HL-60 (cell line): ENCODE data around the gene NCAPG2.

ENCODE experiments used
- DNase-seq, 2 experiments: peaks; one replicate each; pipeline ENCODE4 v3.0.0-alpha.2; 2010 to 2020; ENCODE audit warnings: low read depth in 1 of 2, low spot score in 1 of 2
- H3K27ac ChIP-seq: fragments of 250-450 bp; sonication (Bioruptor Pico); replicated peaks from 2 replicates; pipeline ENCODE4 v1.5.1; 2020; ENCODE audit warnings: mild to moderate bottlenecking, moderate library complexity
- H3K27me3 ChIP-seq: fragments of 250-450 bp; sonication (Bioruptor Pico); 2 replicates; pipeline ENCODE4 v1.5.1; 2021; ENCODE audit warnings: mild to moderate bottlenecking, moderate library complexity; ENCODE audit not compliant: insufficient read depth, poor library complexity, severe bottlenecking
- H3K4me3 ChIP-seq: replicated peaks from 2 replicates; pipeline ENCODE4 v1.5.1; 2011; ENCODE audit warnings: mild to moderate bottlenecking, control low read depth, low read length; ENCODE audit not compliant: insufficient read depth
- CTCF ChIP-seq: IDR thresholded peaks from one replicate; pipeline ENCODE4 v1.5.1; 2011; ENCODE audit warnings: low read length, control low read depth, inconsistent platforms; ENCODE audit not compliant: insufficient read depth
- GABPA ChIP-seq: IDR thresholded peaks from 2 replicates; pipeline ENCODE4 v1.6.1; 2012; ENCODE audit warnings: low read depth
- POLR2AphosphoS5 ChIP-seq: IDR thresholded peaks from 2 replicates; pipeline ENCODE4 v1.6.1; 2012; ENCODE audit warnings: low read depth
- REST ChIP-seq: IDR thresholded peaks from 2 replicates; pipeline ENCODE4 v1.6.1; 2012; ENCODE audit warnings: low read depth; ENCODE audit not compliant: insufficient replicate concordance
- SPI1 ChIP-seq: IDR thresholded peaks from 2 replicates; pipeline ENCODE4 v1.6.1; 2012; ENCODE audit warnings: low read depth, mild to moderate bottlenecking, borderline replicate concordance

The NCAPG2 gene

GRCh38 chr7:158722574-158723237, 18.1 kb upstream of the NCAPG2 start:
- Histone ChIP-seq H3K4me3 (no peak overlapping the region), H3K27me3 (no peaks in the 10 kb centered on the region), H3K27ac (no peak overlapping the region)
- no peak for DNase-seq
- TF ChIP-seq POLR2AphosphoS5: no peak
- TF ChIP-seq CTCF: no peak
- no peak for TF ChIP-seq SPI1
- no peak for TF ChIP-seq REST
- TF ChIP-seq GABPA: no peak

- H3K27me3 ChIP-seq: no peaks in the 10 kb centered on the region
- peak in 1 of 2 experiments; percentile 60 for DNase-seq
- TF ChIP-seq GABPA: no peak
- TF ChIP-seq REST: no peak
- no peak for TF ChIP-seq POLR2AphosphoS5
- no peak for TF ChIP-seq CTCF
- TF ChIP-seq SPI1: no peak
Measured at GRCh38 chr7:158720112-158720511, 15.5 kb upstream of the NCAPG2 start.

GRCh38 chr7:158716802-158717201, 12.2 kb upstream of the NCAPG2 start:
- no peak for DNase-seq
- no peak overlapping the region for H3K4me3 ChIP-seq
- H3K27ac ChIP-seq: no peak overlapping the region
- TF ChIP-seq POLR2AphosphoS5 (no peak), CTCF (no peak), GABPA (no peak), SPI1 (no peak), REST (no peak)
- no peaks in the 10 kb centered on the region for H3K27me3 ChIP-seq

More at GRCh38 chr7:158720112-158720511, 15.5 kb upstream of the NCAPG2 start:
- no peak overlapping the region for H3K4me3 ChIP-seq
- no peak overlapping the region for H3K27ac ChIP-seq
